HG03520 (cell line): ENCODE measurements around the gene PLA2G12A.

Experiments used
- ATAC-seq: cut with Tn5 transposase; IDR thresholded peaks from one replicate; pipeline ENCODE4 v1.9.1; 2021; ENCODE audit warnings: mild to moderate bottlenecking, moderate library complexity; ENCODE audit not compliant: unreplicated experiment

PLA2G12A gene

DNA sequence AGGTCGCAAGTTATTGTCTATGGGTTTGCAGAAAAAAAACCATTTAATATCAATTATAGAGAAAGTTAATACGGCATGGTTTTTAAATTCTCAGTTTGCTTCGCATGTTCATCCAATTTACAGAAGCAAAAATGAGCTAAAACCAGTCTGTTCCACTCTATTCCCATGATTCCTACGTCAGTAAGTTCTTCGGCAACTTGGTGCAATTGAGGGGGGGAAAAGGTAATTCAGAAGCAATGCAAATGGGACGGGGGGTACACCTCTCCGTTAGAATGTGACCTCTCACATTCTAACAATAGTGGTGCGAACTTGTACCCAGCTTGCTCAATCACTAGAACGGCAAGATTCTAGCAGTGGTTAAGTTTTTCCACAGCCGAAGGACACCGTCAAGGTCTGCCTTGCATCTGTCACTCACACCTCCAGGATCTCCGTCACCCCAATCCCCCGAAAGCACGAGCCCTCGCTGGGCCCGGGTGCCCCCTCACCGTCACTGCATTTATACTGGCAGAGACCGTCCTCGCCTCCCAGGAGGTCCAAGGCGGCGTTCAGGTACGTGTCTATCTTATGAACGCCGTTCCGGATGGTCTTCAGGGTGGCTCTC is 653 bp downstream of the PLA2G12A start:
- no peak for ATAC-seq

DNA sequence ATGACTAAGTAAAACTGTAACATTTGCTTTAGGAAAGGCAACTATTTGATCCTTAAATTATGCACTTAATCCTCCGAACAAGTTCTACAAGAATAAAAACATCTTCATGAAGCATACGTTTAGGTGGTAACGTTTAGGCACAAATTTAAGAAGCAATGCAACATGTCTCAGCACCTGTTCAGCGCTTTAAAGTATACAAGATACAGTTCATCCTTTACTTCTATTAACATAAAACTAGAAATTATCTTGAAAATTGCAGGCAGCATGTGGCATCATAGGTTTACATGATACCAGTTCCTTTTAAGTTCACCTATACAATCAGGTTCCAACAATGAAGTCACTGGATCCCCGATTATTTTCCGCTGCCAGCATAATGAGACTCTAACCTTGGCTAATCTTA is 1.5 kb downstream of the PLA2G12A start:
- ATAC-seq, result no peak

DNA sequence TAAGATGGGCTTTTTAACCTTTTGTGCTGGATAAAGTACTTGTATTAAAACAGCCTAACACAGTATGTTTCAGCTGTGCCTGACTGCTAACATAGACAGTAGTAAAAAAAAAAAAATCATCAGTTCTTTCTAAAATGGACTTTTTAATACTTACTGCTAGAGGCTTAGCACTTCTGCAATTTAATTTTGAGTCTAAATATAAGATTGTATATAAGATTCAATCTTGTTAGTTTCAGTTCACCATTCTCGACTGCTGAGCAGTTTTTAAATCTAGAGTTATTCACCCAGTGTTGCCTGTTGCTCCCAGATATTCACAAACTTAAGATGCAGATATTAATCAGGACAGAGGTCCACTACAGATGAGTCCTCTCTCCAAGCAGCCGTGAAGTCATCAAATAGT is 6.8 kb downstream of the PLA2G12A start:
- ATAC-seq, result no peak

DNA sequence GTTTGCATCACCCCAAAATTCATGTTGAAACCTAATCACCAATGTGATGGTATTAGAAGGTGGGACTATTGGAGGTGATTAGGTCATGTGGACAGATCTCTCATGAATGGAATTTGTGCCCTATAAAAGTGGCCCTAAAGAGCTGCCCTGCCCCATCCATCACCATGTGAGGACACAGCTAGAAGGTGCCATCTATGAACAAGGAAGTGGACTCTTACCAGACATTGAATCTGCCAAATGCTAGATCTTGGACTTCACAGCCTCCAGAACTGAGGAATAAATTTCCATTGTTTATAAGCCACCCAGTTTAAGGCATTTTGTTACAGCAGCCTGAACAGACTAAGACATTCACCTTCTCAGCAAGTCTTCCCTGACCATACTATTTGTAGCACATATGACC is 7.5 kb downstream of the PLA2G12A start:
- ATAC-seq, result no peak

- ATAC-seq, result no peak
Observed at GRCh38 chr4:109721033-109721432, 8.8 kb downstream of the PLA2G12A start.

- ATAC-seq, result no peak
Observed at GRCh38 chr4:109719604-109720003, 10.3 kb downstream of the PLA2G12A start.

DNA sequence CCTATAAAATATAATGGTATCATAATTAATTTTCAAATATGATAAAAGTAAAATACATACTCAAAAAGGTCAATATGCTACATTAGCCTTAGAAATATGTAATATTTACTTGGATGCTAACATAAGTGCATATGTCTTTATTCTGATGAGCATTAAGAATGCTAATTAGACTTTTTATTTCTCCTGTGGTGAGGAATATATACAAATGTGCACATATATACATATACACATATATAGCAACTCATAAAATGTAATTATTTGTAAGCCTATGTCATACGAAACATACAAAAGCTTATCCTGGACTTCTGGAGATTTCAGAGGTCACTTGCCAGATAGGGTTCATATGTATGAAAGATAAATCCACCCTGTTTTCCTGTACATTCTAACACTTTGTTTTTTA is 11.1 kb downstream of the PLA2G12A start:
- ATAC-seq, result no peak

GRCh38 chr4:109713500-109713899 is 16.4 kb downstream of the PLA2G12A start:
- no peak for ATAC-seq

DNA sequence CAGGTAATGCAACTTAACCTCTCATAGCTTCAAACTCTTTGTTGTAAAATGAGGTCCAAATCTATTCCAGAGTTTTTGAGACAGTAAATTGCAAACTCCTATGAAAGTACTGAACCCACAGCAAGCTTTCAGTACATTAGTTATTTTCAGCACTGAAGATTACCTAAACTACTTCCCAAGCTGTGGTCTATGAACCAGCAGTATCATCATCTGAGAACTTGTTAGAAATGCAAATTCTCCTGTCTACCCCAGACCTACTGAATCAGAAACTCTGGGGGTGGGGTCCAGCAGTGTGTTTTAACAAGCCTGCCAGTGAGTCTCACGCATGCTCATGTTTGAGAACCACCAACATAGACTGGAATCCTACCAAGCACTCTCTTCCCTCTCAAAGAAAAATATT is 20.9 kb downstream of the PLA2G12A start:
- ATAC-seq, result peak; percentile 92

DNA sequence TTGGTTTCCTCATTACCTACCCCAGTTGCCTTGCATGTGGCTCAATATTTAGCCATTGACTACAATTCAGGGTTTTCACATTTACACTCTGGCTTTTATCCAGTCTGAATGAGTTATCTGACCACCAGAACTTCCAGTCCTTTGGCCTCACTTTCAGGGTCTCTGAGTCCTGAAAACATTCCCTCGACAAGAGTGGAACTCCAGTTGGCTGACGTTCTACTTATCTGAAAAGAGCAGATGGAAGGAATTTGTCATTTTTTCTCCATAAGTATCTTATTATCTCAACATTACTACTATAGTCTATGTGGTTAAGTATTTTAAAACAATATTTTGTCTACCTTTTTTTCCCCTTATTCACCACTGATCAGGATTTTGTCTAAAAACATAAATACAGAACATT is 21.4 kb downstream of the PLA2G12A start:
- no peak for ATAC-seq

DNA sequence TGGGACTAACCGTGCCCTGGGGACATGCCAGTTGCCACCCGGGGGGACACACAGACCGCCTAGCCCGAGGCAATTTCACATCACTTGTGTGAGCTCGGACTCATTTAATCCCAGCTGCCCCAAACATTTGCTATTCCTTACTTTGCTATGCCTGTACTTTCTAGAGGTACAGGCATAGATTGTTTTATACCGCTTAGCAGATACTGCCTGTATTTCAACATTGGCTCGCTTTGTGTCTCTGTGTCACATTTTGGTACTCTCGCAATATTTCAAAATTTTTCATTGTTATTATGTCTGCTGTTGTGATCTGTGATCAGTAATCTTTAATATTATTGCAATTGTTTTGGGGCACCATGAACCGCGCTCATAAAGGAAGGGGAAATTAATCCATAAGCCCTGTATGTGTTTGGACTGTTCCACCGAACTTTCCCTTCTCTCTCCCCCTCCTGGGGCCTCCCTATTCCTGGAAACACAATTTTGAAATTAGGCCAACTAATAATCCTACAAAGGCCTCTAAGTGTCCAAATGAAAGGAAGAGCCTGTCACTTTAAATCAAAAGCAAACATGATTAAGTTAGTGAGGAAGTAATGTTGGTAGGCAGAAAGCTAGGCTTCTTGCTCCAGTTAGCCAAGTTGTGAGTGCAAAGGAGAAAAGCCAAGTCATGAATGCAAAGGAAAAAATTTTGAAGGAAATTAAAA is 26.1 kb downstream of the PLA2G12A start:
- no peak for ATAC-seq

- ATAC-seq, result peak; percentile 81
Observed at GRCh38 chr4:109702950-109703663, 26.8 kb downstream of the PLA2G12A start, which contains the start of gene CASP6. Gene CASP6, minus strand, starts transcription at chr4:109703445. Its CDS starts 50 bp downstream, at chr4:109703395.

DNA sequence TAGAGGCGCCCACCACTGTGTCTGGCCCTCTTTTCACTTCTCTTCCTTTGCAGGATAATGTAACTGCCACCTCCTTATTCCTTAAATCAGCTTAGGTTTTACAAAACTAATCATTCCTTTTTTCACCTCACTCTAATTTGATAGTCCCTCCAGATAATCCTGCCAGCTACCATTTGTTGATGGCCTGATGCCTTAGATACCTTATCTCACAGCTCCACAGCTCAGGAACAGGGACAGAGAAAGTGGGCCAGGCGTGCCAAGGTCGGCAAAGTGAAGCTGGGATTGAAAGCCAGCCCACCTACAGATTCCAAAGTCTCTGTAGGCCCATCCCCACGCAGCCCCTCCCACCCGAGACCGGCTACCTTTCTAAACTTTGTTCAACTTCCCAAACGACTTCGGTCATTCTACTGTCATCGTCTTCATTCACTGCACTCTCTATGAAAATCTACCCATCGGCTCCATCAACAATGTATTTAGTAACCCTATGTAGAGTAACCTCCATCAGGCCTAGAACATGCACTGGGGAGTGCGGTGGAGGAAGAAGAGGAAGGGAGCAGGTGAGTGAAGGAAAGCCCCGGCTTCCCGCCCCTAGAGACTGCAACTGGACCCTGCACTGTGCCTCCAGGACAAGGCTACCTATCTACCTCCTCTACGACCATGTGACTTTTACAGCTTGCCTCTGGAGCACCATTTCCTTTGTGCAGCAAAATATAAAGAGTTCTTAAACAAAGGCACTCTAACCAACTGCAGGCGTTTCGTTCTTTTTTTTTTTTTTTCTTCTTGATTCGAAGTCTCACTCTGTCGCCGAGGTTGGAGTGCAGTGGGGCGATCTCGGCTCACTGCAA is 28.1 kb downstream of the PLA2G12A start:
- ATAC-seq, result no peak

DNA sequence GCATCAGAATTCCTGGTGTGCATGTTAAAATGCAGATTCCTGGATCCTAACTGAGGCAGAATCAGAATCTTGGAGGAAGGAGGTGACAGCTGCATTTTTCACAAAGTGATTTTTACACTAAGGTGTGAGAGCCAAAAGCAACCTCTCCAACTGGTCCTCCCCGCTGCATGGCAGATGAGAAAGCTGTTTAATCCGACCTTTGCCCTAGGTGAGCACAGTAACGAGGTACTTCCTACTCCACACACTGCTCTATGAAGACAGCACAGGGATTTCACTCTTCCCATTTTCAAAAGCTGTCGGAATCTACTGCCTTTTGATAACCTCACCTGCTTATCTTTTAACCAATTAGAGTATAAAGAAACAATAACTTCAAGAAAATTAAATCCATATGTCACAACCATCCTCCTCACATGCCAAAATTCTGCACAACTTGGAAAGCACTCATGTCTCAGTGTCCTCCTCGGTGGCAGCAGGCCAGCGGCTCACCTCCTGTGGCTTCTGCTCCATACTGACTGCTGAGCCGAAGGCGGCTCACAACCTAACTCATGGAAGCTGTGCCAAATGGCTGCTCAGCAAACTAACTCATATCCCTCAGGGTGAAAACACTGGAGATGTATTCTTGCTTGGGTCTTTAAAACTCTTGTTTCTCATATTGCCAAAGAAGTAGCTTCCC is 30.2 kb downstream of the PLA2G12A start:
- ATAC-seq, result no peak

DNA sequence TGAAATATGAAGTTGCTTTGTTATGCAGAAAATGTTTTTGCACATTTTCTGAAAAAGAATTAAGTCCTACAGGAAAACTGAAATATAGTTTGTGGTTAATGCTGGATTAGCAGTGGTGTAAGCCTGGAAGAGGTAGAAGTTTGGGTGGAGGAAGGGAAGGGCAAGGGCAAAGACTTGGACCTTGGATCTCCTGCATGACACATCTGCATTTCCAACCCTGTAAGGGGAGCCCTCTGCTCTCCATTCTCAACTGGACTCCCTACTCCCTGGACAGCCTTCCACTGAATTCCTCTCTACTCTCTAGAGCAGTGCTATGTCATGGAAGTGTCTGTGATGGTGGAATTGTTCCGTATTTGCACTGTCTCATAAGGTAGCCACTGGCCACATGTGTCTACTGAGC is 31.2 kb downstream of the PLA2G12A start:
- ATAC-seq, result no peak

- ATAC-seq, result no peak
Observed at GRCh38 chr4:109691411-109691920, 38.4 kb downstream of the PLA2G12A start.

DNA sequence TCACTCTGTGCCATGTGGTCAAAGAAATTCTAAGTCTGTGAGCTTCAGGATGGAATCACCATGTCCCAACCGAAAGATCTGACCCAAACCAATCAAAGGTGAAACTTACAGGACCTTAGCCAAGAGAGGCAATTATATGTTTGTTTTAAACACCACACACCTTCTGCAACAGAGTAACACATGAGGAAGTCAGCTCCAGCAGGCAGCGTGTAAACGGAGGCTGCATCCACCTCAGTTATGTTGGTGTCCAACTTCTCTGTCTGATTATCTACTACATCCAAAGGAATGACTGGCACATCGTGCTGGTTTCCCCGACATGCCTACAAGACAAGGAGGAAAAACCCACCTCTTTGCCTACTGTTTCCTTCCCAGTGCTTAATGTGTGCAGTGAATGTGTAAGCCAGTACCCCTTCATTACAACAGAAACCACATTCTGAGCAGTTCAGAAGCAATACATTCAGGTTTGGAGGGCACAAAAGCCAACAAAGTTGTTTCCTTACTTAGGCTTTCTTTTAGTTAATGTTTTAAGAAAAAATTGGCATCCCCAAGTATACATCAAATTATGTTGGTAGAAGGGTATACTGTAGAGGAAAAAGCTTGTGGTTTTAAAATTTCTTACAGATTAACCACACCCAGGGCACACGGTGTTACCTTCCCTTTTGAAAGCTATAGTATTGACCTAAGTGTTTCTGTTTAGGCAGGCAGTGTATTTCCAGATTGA is 39.0 kb downstream of the PLA2G12A start:
- ATAC-seq, result peak; percentile 85

DNA sequence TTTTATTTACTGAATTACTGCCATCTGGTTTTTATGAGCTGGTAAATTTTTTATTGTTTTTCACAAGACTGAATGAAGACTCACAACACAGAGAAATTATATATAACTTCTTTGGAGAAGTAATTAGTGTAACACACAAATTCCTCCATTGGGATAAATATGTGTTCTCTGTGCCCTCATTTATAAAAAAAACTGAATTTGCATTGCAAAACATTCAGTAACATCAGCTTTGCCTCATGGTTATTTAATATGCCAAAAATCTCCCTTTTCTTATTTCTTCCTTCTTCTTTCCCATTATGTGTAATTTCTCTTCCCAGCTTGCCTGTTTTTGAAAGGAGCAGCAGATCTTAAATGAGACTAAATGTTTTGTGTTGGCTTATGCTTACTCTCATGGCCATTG is 45.1 kb downstream of the PLA2G12A start:
- no peak for ATAC-seq

DNA sequence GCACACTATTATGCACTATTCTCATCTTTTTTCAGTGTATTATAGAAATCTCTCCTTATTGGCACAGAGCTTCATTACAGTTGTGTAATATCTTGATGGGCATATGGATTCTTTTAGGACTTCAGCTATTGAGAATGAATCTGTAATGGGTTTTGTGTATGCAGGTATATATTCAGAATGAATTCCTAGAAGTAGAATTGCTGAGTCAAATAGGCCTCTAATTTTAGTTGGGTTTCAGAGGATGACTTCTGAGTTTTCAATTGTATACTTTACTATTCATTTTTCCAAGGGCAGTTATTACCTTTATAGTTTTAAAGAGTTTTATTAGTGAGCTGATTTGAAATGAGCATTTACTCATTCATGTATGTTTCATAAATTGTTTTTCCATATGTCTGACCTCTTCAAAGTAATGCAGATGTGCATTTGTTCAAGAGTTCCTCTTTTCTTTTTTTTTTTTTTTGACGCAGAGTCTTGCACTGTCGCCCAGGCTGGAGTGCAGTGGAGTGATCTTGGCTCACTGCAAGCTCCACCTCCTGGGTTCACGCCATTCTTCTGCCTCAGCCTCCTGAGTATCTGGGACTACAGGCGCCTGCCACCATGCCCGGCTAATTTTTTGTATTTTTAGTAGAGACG is 46.1 kb downstream of the PLA2G12A start:
- no peak for ATAC-seq
